OCI-LY3 (cell line): ENCODE data around the gene SVIL.

ENCODE experiments used
- H2AFZ ChIP-seq: fragments of 200-600, 300-600 bp; shearing (Covaris generic); 2 replicates; pipeline ENCODE4 v1.6.0; 2014; ENCODE audit warnings: antibody characterized with exemption, low read depth, low read length
- H3K27ac ChIP-seq: fragments of 200-600, 300-600 bp; sonication (generic); 2 replicates; pipeline ENCODE4 v1.5.1; 2014; ENCODE audit warnings: mild to moderate bottlenecking, low read length, moderate library complexity, mixed read lengths
- H3K27me3 ChIP-seq: fragments of 200-600, 300-600 bp; sonication (generic); 2 replicates; pipeline ENCODE4 v1.6.1; 2014; ENCODE audit warnings: low read depth, low read length, mixed read lengths
- H3K36me3 ChIP-seq: fragments of 200-600, 300-600 bp; sonication (generic); replicated peaks from 2 replicates; pipeline ENCODE3; 2014; ENCODE audit warnings: low read depth, low read length, mixed read lengths
- H3K4me1 ChIP-seq: fragments of 300-600, 200-600 bp; sonication (generic); 2 replicates; pipeline ENCODE4 v1.6.1; 2014; ENCODE audit warnings: low read length, mixed read lengths
- H3K4me2 ChIP-seq: fragments of 200-600, 300-600 bp; sonication (generic); 2 replicates; pipeline ENCODE4 v1.6.1; 2014; ENCODE audit warnings: low read length, mixed read lengths
- H3K4me3 ChIP-seq: fragments of 300-600, 200-600 bp; sonication (generic); 2 replicates; pipeline ENCODE4 v1.5.1; 2014; ENCODE audit warnings: antibody characterized with exemption, mild to moderate bottlenecking, low read length, moderate library complexity
- H3K79me2 ChIP-seq: fragments of 300-600, 200-600 bp; shearing (Covaris generic); 2 replicates; pipeline ENCODE4 v1.6.1; 2014; ENCODE audit warnings: mild to moderate bottlenecking, low read length, mixed read lengths
- H3K9ac ChIP-seq: fragments of 300-600, 200-600 bp; shearing (Covaris generic); 2 replicates; pipeline ENCODE4 v1.6.0; 2014; ENCODE audit warnings: mild to moderate bottlenecking, low read length, moderate library complexity
- H3K9me3 ChIP-seq: fragments of 200-600, 300-600 bp; shearing (Covaris generic); 2 replicates; pipeline ENCODE4 v1.6.1; 2014; ENCODE audit warnings: low read length, mixed read lengths; ENCODE audit not compliant: insufficient read depth
- H4K20me1 ChIP-seq: fragments of 200-600, 300-600 bp; sonication (generic); 2 replicates; pipeline ENCODE4 v1.6.1; 2016; ENCODE audit warnings: low read length, mixed read lengths; ENCODE audit not compliant: insufficient read depth
- CTCF ChIP-seq: fragments of 200-600, 300-600 bp; sonication (generic); IDR thresholded peaks from 2 replicates; pipeline ENCODE4 v1.5.1; 2014; ENCODE audit warnings: antibody characterized with exemption, low read length, low read depth
- EZH2phosphoT487 ChIP-seq: fragments of 200-600 bp; shearing (Covaris generic); IDR thresholded peaks from 2 replicates; pipeline ENCODE4 v1.6.1; 2018; ENCODE audit warnings: antibody characterized with exemption, mixed run types, low read depth

SVIL gene

GRCh38 chr10:29426420-29426819 is 208.4 kb downstream of the SVIL start:
- Histone ChIP-seq H3K4me3 (no peak overlapping the region), H3K36me3 (peaks cover 3% of the 10 kb centered on the region), H3K79me2 (no peaks in the 10 kb centered on the region), H3K9me3 (no peaks in the 10 kb centered on the region), H3K4me2 (no peak overlapping the region), H3K27me3 (no peaks in the 10 kb centered on the region), H3K27ac (no peak overlapping the region), H3K4me1 (no peaks in the 10 kb centered on the region), H4K20me1 (no peaks in the 10 kb centered on the region), H3K9ac (no peak overlapping the region), H2AFZ (no peak overlapping the region)
- TF ChIP-seq EZH2phosphoT487 (no peak), CTCF (no peak)

GRCh38 chr10:29424017-29424416 is 210.8 kb downstream of the SVIL start:
- Histone ChIP-seq H3K36me3 (peaks cover 3% of the 10 kb centered on the region), H3K79me2 (no peaks in the 10 kb centered on the region)
- TF ChIP-seq CTCF: no peak
- TF ChIP-seq EZH2phosphoT487: no peak

GRCh38 chr10:29420744-29421143 is 214.0 kb downstream of the SVIL start:
- TF ChIP-seq CTCF: no peak
- TF ChIP-seq EZH2phosphoT487: no peak
- no peak overlapping the region for H3K4me2 ChIP-seq
- H3K27ac ChIP-seq: no peak overlapping the region
- peaks cover 3% of the 10 kb centered on the region for H3K36me3 ChIP-seq
- no peaks in the 10 kb centered on the region for H3K27me3 ChIP-seq
- H3K4me3 ChIP-seq: no peak overlapping the region
- 0 out of 2 replicates have a peak, but pooled peaks cover 2% of the 10 kb centered on the region for H4K20me1 ChIP-seq
- H3K4me1 ChIP-seq: no peaks in the 10 kb centered on the region
- no peaks in the 10 kb centered on the region for H3K9me3 ChIP-seq
- no peaks in the 10 kb centered on the region for H3K79me2 ChIP-seq
- H3K9ac ChIP-seq: no peak overlapping the region
- H2AFZ ChIP-seq: no peak overlapping the region

More at GRCh38 chr10:29424017-29424416, 210.8 kb downstream of the SVIL start:
- Histone ChIP-seq H3K27me3 (no peaks in the 10 kb centered on the region), H4K20me1 (no peaks in the 10 kb centered on the region), H3K27ac (no peak overlapping the region), H3K9me3 (no peaks in the 10 kb centered on the region), H3K4me1 (no peaks in the 10 kb centered on the region), H3K9ac (no peak overlapping the region), H3K4me3 (no peak overlapping the region), H3K4me2 (no peak overlapping the region), H2AFZ (no peak overlapping the region)

GRCh38 chr10:29417324-29417723 is 217.4 kb downstream of the SVIL start:
- no peak overlapping the region for H2AFZ ChIP-seq
- no peak overlapping the region for H3K4me2 ChIP-seq
- no peak overlapping the region for H3K9ac ChIP-seq
- no peaks in the 10 kb centered on the region for H3K27me3 ChIP-seq
- TF ChIP-seq CTCF (no peak), EZH2phosphoT487 (no peak)
- H3K4me1 ChIP-seq: peaks cover 2% of the 10 kb centered on the region; the same call in 1 of the 2 replicates
- no peaks in the 10 kb centered on the region for H3K9me3 ChIP-seq
- 0 out of 2 replicates have a peak, but pooled peaks cover 2% of the 10 kb centered on the region for H4K20me1 ChIP-seq
- H3K79me2 ChIP-seq: peaks cover 11% of the 10 kb centered on the region; the same call in 1 of the 2 replicates
- H3K27ac ChIP-seq: no peak overlapping the region
- H3K36me3 ChIP-seq: no peaks in the 10 kb centered on the region
- H3K4me3 ChIP-seq: no peak overlapping the region
